Islet of Langerhans (tissue), 1 donor: ENCODE measurements around the gene PRKAA1.
"Not testable (repeated sequence)": the region's sequence is repeated elsewhere in the genome, so short reads cannot be mapped to it uniquely, and the experiment has no call there.

ENCODE experiments used
- FAIRE-seq: peaks from one replicate; lab custom pipeline; 2011; peaks lifted over from hg19 to GRCh38; lab: Jason Lieb, UNC

Gene PRKAA1

GRCh38 chr5:40722497-40722911 lies 75.7 kb downstream of the PRKAA1 start:
- not testable (repeated sequence) for FAIRE-seq

GRCh38 chr5:40720069-40720468 lies 78.1 kb downstream of the PRKAA1 start:
- FAIRE-seq, result no peak

- no peak for FAIRE-seq
Observed at GRCh38 chr5:40717281-40717680, 80.9 kb downstream of the PRKAA1 start.

DNA sequence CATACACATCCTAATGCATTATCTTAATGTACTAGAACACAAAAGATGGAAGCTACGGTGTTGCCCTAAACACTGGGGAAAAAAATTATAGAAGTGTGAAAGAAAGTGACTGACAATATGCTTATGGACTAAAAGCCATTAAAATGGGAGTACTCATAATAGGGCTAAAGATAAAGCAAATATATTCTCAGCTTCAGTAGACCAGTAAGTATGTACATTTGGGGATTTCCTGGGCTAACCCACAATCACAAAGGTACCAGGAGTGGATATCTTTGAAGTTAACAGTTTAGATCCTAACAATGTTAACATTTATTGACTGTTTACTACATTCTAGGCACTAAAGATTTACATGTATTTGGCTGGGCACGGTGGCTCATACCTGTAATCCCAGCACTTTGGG lies 81.6 kb downstream of the PRKAA1 start:
- FAIRE-seq, result no peak

DNA sequence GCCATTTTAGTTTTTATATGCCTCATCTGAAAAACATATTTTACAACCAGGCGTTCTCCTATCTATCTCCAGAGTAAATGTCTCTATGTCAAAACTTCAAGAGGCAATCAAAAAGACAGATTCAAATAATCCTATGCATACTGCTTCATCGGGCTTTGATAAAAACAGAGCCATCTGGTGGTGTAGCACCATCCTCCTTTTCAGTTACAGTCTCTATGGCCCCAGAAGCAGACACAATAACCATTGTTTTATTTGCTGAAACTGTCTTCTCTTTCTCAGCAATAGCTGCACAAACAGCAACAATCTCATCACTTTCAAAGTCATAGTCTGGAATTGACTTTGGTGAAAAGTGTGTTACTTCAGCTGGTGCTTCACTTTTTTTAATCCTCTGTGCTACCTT lies 82.2 kb downstream of the PRKAA1 start:
- FAIRE-seq, result no peak

DNA sequence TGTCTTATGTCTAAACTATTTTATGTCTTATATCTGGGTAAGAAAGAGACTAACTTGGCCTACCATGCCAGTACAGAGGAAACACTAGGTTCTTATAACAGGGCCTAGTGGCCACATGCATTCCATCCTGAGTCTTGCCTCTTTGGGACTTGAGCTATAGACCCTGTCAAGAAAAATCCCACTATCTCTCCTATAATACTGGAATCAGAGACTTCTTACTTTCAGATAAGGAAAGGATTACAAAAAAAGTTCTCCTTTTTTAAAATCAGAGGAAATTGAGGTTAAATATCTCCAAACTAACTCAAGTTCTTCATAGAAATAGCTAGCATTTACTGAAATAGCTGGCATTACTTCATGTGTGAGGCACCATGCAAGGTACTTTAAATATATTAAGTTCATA lies 84.2 kb downstream of the PRKAA1 start:
- no peak for FAIRE-seq

DNA sequence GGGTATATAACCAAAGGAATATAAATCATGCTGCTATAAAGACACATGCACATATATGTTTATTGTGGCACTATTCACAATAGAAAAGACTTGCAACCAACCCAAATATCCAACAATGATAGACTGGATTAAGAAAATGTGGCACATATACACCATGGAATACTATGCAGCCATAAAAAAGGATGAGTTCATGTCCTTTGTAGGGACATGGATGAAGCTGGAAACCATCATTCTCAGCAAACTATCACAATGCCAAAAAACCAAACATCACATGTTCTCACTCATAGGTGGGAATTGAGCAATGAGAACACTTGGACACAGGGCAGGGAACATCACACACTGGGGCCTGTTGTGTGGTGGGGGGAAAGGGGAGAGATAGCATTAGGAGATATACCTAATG lies 87.6 kb downstream of the PRKAA1 start:
- not testable (repeated sequence) for FAIRE-seq
